ENCODE data around the gene VSIG4.

Gene VSIG4

DNA sequence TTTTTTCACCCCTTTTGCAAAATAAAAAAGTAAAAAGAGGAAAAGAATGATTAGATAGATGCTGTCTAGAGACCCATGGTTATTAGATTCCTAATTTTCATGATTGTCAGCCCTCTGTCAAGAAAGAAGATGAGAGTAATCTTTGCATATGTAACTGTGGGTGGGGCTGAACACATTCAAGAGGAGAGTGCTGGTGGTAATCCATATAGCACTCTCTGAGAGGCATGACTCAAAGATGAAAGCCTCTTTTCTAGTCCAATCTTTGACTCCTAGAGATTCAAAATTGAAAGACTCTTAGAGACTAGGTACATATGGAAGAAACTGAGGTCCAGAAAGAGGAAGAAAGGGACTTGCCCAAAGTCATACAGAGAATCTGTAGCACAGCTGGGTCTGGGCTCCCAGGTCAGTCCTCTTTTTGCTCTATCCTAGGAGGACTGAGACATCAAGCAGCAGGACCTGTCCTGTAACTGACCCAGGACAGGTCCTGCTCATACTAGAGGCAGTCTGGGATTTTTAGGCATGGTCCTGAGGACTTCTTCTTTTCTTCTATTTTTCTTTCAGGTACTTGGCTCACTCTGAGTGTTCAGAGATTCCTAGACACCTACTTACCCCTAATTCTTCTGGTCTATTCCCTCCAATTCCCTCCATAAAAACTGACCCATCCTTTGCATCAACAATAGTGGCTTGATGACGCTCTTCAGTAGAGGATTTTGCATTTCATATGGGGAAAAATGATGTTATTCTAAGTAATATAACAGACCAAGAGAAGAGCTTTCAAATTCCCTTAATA, 23.8 kb downstream of the VSIG4 start:
- H2AFZ ChIP-seq (ENCODE audit: low read depth, low read length) = no peak overlapping the region
- peak overlapping the region; percentile 91 for H3K27ac ChIP-seq (ENCODE audit: low read length)
- H3K79me2 ChIP-seq (ENCODE audit: insufficient read depth, low read length) = no peaks in the 10 kb centered on the region
- no peak for ATAC-seq (ENCODE audit: insufficient read depth, low read depth)
- H4K20me1 ChIP-seq (ENCODE audit: insufficient read depth, low read length) = no peaks in the 10 kb centered on the region
- no peaks in the 10 kb centered on the region for H3K27me3 ChIP-seq (ENCODE audit: insufficient read depth, low read length, poor library complexity)
- H3K4me1 ChIP-seq (ENCODE audit: insufficient read depth, low read length) = peaks cover 73% of the 10 kb centered on the region
- no peaks in the 10 kb centered on the region for H3K36me3 ChIP-seq (ENCODE audit: insufficient read depth, low read length)
- peak overlapping the region in 1 of 2 experiments; percentile 40; a peak in 1 of 4 replicates for H3K4me3 ChIP-seq (ENCODE audit: low read depth in 1 of 2, low read length in 2 of 2)
- H3K9ac ChIP-seq (ENCODE audit: low read depth, low read length) = peak overlapping the region; percentile 45; the same call in 1 of the 2 replicates
- DNase-seq = no peak
- peak overlapping the region; percentile 49; the same call in 1 of the 2 replicates for H3K4me2 ChIP-seq (ENCODE audit: insufficient read depth, low read length)
- H3K9me3 ChIP-seq (ENCODE audit: insufficient read depth, low read length, severe bottlenecking) = no peaks in the 10 kb centered on the region
- TF ChIP-seq CTCF (IDR thresholded peaks at IDR 0.05; ENCODE audit: borderline replicate concordance, extremely low read depth, low read length, poor library complexity, severe bottlenecking) (no peak), EZH2 (IDR thresholded peaks at IDR 0.05; ENCODE audit: borderline replicate concordance, low read depth, low read length, severe bottlenecking) (no peak)

DNA sequence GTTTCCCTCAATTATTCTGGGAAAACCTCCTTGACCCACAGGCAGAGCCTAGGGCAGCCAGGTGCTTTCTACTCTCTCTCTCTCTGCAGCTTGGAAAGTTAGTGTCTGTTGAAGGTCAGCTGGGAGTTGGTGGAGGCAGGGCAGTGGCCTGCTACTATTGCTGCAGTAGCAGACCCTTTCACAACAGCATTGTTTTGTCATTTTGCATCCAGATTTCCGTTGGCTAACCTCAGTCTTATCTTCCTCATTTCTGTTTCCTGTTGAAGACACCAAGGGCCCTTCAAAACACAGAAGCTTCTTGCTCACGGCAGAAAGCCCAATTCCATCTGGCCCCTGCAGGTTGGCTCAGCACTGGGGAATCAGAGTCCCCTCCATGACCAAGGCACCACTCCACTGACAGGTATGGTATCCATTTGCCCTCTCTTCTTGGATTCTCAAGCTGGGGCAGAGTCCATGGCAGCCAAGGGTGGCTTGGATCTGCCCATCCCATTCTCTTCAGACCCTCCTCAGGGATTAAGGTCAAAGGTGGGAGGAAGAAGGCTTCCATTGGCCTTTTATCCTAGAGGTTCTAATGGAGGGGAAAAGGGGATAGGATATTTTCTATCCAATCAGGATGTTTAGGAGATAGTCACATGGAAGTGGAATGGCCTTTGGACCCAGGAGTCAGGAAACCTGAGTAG, 24.6 kb downstream of the VSIG4 start:
- Histone ChIP-seq H3K4me1 (ENCODE audit: insufficient read depth, low read length) (peaks cover 81% of the 10 kb centered on the region), H3K4me2 (ENCODE audit: insufficient read depth, low read length) (peak overlapping the region; percentile 49), H3K9me3 (ENCODE audit: insufficient read depth, low read length, severe bottlenecking) (no peaks in the 10 kb centered on the region), H4K20me1 (ENCODE audit: insufficient read depth, low read length) (no peaks in the 10 kb centered on the region), H3K4me3 (ENCODE audit: low read depth in 1 of 2, low read length in 2 of 2) (peak overlapping the region in 1 of 2 experiments; percentile 40; a peak in 2 of 4 replicates), H3K79me2 (ENCODE audit: insufficient read depth, low read length) (no peaks in the 10 kb centered on the region), H3K36me3 (ENCODE audit: insufficient read depth, low read length) (no peaks in the 10 kb centered on the region), H3K27ac (ENCODE audit: low read length) (peak overlapping the region; percentile 91), H2AFZ (ENCODE audit: low read depth, low read length) (peak overlapping the region; percentile 14; the same call in 1 of the 2 replicates), H3K9ac (ENCODE audit: low read depth, low read length) (peak overlapping the region; percentile 45), H3K27me3 (ENCODE audit: insufficient read depth, low read length, poor library complexity) (no peaks in the 10 kb centered on the region)
- DNase-seq (peak; percentile 69), ATAC-seq (ENCODE audit: insufficient read depth, low read depth) (peak; percentile 62)
- TF ChIP-seq EZH2 (IDR thresholded peaks at IDR 0.05; ENCODE audit: borderline replicate concordance, low read depth, low read length, severe bottlenecking) (no peak), CTCF (IDR thresholded peaks at IDR 0.05; ENCODE audit: borderline replicate concordance, extremely low read depth, low read length, poor library complexity, severe bottlenecking) (no peak)

GRCh38 chrX:66014556-66014955, 25.3 kb downstream of the VSIG4 start:
- no peak for TF ChIP-seq EZH2 (IDR thresholded peaks at IDR 0.05; ENCODE audit: borderline replicate concordance, low read depth, low read length, severe bottlenecking)
- Histone ChIP-seq H3K9ac (ENCODE audit: low read depth, low read length) (peak overlapping the region; percentile 45), H3K27me3 (ENCODE audit: insufficient read depth, low read length, poor library complexity) (no peaks in the 10 kb centered on the region), H3K4me3 (ENCODE audit: low read depth in 1 of 2, low read length in 2 of 2) (no peak overlapping the region), H4K20me1 (ENCODE audit: insufficient read depth, low read length) (no peaks in the 10 kb centered on the region), H3K36me3 (ENCODE audit: insufficient read depth, low read length) (no peaks in the 10 kb centered on the region), H3K27ac (ENCODE audit: low read length) (peak overlapping the region; percentile 91), H2AFZ (ENCODE audit: low read depth, low read length) (no peak overlapping the region), H3K4me2 (ENCODE audit: insufficient read depth, low read length) (peak overlapping the region; percentile 49), H3K4me1 (ENCODE audit: insufficient read depth, low read length) (peaks cover 88% of the 10 kb centered on the region), H3K9me3 (ENCODE audit: insufficient read depth, low read length, severe bottlenecking) (no peaks in the 10 kb centered on the region), H3K79me2 (ENCODE audit: insufficient read depth, low read length) (no peaks in the 10 kb centered on the region)
- peak; percentile 52 for ATAC-seq (ENCODE audit: insufficient read depth, low read depth)
- DNase-seq = peak; percentile 52

DNA sequence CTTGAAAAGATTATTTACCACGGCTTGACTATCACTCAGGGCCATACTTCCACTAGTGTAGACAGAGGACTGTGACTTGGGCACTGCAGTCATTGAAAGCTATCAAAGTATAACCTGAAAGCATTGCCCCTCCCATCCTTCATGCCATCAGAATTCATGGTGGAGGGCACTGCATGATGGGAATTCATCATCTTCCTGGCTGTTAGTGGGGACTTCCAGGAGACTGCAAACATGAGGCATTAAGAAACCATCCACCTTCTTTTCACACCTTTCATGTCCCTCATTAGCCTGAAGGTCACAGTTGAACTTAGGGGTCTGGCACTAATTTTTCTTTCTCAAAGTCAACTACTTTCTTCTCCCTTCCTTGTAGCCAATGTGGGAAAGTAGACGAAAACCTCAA, 25.8 kb downstream of the VSIG4 start:
- no peak overlapping the region; the same call in 1 of the 2 replicates for H3K9ac ChIP-seq (ENCODE audit: low read depth, low read length)
- DNase-seq = no peak
- no peaks in the 10 kb centered on the region for H4K20me1 ChIP-seq (ENCODE audit: insufficient read depth, low read length)
- no peaks in the 10 kb centered on the region for H3K79me2 ChIP-seq (ENCODE audit: insufficient read depth, low read length)
- ATAC-seq (ENCODE audit: insufficient read depth, low read depth) = no peak
- H3K4me3 ChIP-seq (ENCODE audit: low read depth in 1 of 2, low read length in 2 of 2) = no peak overlapping the region
- no peaks in the 10 kb centered on the region for H3K27me3 ChIP-seq (ENCODE audit: insufficient read depth, low read length, poor library complexity)
- peaks cover 93% of the 10 kb centered on the region for H3K4me1 ChIP-seq (ENCODE audit: insufficient read depth, low read length)
- H3K9me3 ChIP-seq (ENCODE audit: insufficient read depth, low read length, severe bottlenecking) = no peaks in the 10 kb centered on the region
- peak overlapping the region; percentile 91 for H3K27ac ChIP-seq (ENCODE audit: low read length)
- TF ChIP-seq CTCF (IDR thresholded peaks at IDR 0.05; ENCODE audit: borderline replicate concordance, extremely low read depth, low read length, poor library complexity, severe bottlenecking) = no peak
- TF ChIP-seq EZH2 (IDR thresholded peaks at IDR 0.05; ENCODE audit: borderline replicate concordance, low read depth, low read length, severe bottlenecking) = no peak
- H2AFZ ChIP-seq (ENCODE audit: low read depth, low read length) = no peak overlapping the region
- no peak overlapping the region for H3K4me2 ChIP-seq (ENCODE audit: insufficient read depth, low read length)
- H3K36me3 ChIP-seq (ENCODE audit: insufficient read depth, low read length) = no peaks in the 10 kb centered on the region
